Activated naive CD4-positive, alpha-beta T cell treated with anti-CD3 and anti-CD28 coated beads, Interleukin-2, amount 10 ng/mL, durations not matched to agents 7 days and 5 days (primary cell): ENCODE measurements around the gene SMAD1.
A peak's percentile ranks its signal among the peaks of the same experiment; 100 is the strongest.
"Not testable (repeated sequence)": the region's sequence is repeated elsewhere in the genome, so short reads cannot be mapped to it uniquely, and the experiment has no call there.

Experiments used
- CTCF ChIA-PET: fragments of 350-600 bp; sonication (Branson Sonifier 250); formaldehyde crosslinking; loops from one replicate; lab custom pipeline; 2021; ENCODE audit warnings: antibody characterized with exemption; lab: Charles Lee
- DNase-seq: peaks from one replicate; pipeline ENCODE4 v3.0.0-alpha.2; 2020
- H3K27ac Mint-ChIP-seq: one replicate; pipeline ENCODE4 v1.8.0; 2021; ENCODE audit warnings: mild to moderate bottlenecking, moderate library complexity, mixed read lengths
- H3K27me3 Mint-ChIP-seq: one replicate; pipeline ENCODE4 v1.8.0; 2021; ENCODE audit warnings: mild to moderate bottlenecking, mixed read lengths
- H3K36me3 Mint-ChIP-seq: one replicate; pipeline ENCODE4 v1.8.0; 2021; ENCODE audit warnings: mixed read lengths
- H3K4me1 Mint-ChIP-seq: one replicate; pipeline ENCODE4 v1.8.0; 2021; ENCODE audit warnings: mixed read lengths
- H3K4me3 Mint-ChIP-seq: one replicate; pipeline ENCODE4 v1.8.0; 2021; ENCODE audit warnings: mild to moderate bottlenecking, moderate library complexity, mixed read lengths
- H3K9me3 Mint-ChIP-seq: one replicate; pipeline ENCODE4 v1.8.0; 2021; ENCODE audit warnings: mixed read lengths

SMAD1 gene

DNA sequence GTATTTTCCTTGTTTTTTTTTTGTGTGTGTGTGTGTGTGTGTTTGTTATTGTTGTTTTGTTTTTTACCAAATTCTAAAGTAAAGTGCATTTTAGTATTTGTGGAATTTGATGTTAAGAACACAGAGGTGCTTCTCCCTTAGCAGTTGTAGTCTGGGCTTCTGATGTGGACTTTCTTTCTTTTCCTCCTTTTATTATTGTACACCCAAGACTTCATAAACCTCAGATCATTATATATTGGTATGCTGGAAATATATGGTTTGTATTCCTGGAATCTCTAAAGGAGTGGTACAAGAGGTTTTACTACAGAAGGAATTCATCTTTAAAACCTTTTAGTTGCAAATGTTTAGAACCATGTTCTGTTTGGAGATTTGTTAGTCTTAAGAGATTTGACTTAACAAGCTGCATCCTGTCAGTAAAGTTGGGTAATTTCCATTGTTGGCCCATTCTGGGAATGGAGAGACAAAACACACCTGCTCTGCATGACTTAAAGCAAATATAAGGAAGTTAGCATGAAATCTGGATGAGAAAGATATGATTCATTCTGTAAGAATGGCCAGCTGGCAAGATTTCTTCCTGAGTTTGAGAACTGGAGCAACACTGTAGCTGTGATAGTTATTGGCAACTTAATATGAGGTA lies 64.0 kb downstream of the SMAD1 start:
- Mint-ChIP-seq H3K4me3 (no peak overlapping the region), H3K36me3 (no peaks in the 10 kb centered on the region), H3K4me1 (no peaks in the 10 kb centered on the region), H3K27me3 (no peaks in the 10 kb centered on the region), H3K9me3 (no peaks in the 10 kb centered on the region), H3K27ac (no peak overlapping the region)
- CTCF ChIA-PET, result no interaction called here
- no peak for DNase-seq

DNA sequence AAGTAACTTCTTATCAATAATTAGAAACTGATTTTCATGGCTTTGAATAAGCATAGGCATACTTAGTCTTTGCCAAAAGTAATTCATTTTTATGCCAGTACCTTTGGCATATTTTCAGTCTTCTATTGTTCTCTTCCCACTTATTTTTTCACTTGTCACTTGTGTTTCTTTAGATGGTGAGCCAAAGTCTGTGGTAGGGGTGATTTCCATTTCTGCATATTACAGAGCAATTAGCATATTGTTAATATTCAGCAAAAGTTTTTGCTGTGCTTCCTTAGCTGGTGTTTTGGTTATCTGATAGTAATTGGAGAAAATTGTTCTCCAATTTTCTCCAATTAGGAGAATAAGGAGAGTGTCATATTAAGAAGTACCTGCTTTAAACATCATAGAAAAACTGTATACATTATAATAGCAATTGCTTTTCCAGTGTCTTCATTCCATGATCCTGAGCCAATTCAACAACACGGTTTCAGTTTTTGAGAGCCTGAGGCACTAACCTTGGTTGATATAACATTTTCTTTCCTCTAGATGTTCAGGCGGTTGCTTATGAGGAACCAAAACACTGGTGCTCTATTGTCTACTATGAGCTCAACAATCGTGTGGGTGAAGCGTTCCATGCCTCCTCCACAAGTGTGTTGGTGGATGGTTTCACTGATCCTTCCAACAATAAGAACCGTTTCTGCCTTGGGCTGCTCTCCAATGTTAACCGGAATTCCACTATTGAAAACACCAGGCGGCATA lies 64.7 kb downstream of the SMAD1 start:
- H3K9me3 Mint-ChIP-seq, result no peaks in the 10 kb centered on the region
- CTCF ChIA-PET, result interaction anchor here (0.5 kb wide), 1 partner anchor 148 kb away, joined by 3 read pairs; no protein-coding TSS in a partner anchor
- no peak overlapping the region for H3K4me3 Mint-ChIP-seq
- H3K27me3 Mint-ChIP-seq, result no peaks in the 10 kb centered on the region
- H3K36me3 Mint-ChIP-seq, result no peaks in the 10 kb centered on the region
- no peak overlapping the region for H3K27ac Mint-ChIP-seq
- no peaks in the 10 kb centered on the region for H3K4me1 Mint-ChIP-seq
- DNase-seq, result no peak

DNA sequence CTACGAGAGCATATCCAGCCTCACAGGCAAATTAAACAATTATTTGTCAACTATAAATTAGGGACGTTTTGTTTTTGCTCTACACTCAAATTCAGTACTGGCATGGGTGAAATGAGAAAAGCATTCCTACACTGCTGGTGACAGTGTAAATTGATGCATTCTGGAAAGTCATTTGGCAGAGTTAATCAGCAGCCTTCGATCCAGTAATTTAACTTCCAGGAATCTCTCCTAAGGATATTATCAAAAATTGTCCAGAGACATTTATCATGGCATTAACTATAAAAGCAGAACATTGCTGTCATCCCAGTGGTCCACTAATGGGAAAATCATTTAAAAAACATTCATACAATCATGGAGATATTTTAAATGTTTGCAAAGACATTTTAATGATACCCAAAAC lies 70.0 kb downstream of the SMAD1 start:
- no peak overlapping the region for H3K27ac Mint-ChIP-seq
- CTCF ChIA-PET, result no interaction called here
- peaks cover 5% of the 10 kb centered on the region for H3K4me1 Mint-ChIP-seq
- H3K27me3 Mint-ChIP-seq, result no peaks in the 10 kb centered on the region
- no peak overlapping the region for H3K4me3 Mint-ChIP-seq
- H3K9me3 Mint-ChIP-seq, result no peaks in the 10 kb centered on the region
- DNase-seq, result no peak
- no peaks in the 10 kb centered on the region for H3K36me3 Mint-ChIP-seq

DNA sequence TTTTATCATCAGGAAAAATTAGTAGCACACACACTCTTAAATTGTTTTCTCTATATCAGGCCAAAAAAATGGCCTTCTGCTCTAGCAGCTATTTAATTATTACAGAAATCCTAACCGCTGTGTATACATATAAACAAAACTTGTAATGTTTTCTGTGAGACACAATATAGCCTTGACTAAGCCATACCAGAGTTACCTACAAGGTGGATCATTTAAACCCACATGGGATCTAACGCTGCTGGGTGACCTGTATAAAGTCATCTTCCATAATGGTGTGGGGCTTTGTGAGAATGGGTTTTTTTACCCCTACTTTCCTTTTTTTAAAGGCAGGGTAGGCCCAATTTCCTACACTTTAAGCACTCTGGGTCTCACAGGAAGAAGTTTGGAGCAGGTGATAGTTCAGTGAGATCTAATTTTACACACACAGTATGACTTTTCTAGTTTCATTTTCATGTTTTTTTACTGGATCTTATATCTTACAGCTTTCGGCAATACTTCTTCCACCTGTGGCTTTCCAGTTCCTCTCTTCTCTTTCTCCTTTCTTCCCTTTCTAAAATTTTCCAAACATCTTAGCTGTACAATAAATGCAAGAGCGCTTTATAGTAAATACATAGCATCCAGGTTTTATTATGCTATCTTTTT lies 70.6 kb downstream of the SMAD1 start:
- CTCF ChIA-PET, result no interaction called here
- Mint-ChIP-seq H3K4me1 (peaks cover 5% of the 10 kb centered on the region), H3K27ac (peak overlapping the region; percentile 4)

DNA sequence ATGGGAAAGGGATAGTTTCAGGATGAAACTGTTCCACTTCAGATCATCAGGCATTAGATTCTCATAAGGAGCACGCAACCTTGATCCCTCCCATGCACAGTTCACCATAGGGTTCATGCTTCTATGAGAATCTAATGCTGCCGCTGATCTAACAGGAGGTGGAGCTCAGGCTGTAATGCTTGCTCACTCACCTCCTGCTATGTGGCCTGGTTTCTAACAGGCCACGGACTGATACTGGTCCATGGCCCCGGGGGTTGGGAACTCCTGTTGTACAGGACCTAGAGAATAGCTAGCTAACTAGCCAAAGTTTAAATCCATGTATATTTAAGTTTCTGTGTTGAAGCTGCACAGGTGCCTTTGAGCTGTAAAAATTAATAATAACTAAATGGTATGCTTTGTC lies 71.7 kb downstream of the SMAD1 start:
- no peaks in the 10 kb centered on the region for H3K27me3 Mint-ChIP-seq
- H3K9me3 Mint-ChIP-seq, result no peaks in the 10 kb centered on the region
- H3K27ac Mint-ChIP-seq, result no peak overlapping the region
- DNase-seq, result no peak
- H3K4me1 Mint-ChIP-seq, result peaks cover 5% of the 10 kb centered on the region
- H3K36me3 Mint-ChIP-seq, result no peaks in the 10 kb centered on the region
- CTCF ChIA-PET, result interaction anchor here (0.6 kb wide), 1 partner anchor 493 kb away, joined by 3 read pairs; no protein-coding TSS in a partner anchor
- H3K4me3 Mint-ChIP-seq, result no peak overlapping the region

More for the DNA sequence above, 70.6 kb downstream of the SMAD1 start:
- no peak for DNase-seq
- no peaks in the 10 kb centered on the region for H3K27me3 Mint-ChIP-seq
- H3K9me3 Mint-ChIP-seq, result no peaks in the 10 kb centered on the region
- H3K4me3 Mint-ChIP-seq, result no peak overlapping the region
- no peaks in the 10 kb centered on the region for H3K36me3 Mint-ChIP-seq

DNA sequence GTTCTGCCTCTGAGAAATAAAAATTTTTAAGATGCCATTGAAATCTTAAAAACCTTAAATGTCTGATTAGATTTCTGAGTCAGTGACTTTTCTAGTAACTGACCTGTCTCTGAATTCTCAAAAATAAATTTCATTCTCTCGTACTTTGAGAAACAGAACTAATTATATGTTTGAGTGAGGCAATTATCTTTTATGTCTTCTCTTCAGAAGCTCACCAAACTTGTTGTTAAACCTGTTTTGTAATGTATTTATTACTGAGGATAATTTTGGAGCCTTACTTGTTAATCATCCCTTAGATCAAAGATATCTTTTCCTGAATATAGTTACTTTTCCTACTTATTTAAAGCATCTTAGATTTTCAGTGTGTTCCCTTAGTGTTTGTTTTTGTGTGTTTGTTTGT lies 73.0 kb downstream of the SMAD1 start:
- Mint-ChIP-seq H3K27me3 (no peaks in the 10 kb centered on the region), H3K9me3 (no peaks in the 10 kb centered on the region), H3K27ac (no peak overlapping the region), H3K36me3 (no peaks in the 10 kb centered on the region), H3K4me1 (peaks cover 5% of the 10 kb centered on the region), H3K4me3 (no peak overlapping the region)
- DNase-seq, result no peak
- CTCF ChIA-PET, result interaction anchor here (1.4 kb wide), 1 partner anchor 62 kb away, joined by 4 read pairs; no protein-coding TSS in a partner anchor

DNA sequence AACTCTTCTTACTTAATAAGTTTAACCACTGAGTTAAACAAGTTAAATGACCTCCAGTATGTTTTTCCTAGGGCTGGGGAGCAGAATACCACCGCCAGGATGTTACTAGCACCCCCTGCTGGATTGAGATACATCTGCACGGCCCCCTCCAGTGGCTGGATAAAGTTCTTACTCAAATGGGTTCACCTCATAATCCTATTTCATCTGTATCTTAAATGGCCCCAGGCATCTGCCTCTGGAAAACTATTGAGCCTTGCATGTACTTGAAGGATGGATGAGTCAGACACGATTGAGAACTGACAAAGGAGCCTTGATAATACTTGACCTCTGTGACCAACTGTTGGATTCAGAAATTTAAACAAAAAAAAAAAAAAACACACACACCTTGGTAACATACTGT lies 76.1 kb downstream of the SMAD1 start:
- no peaks in the 10 kb centered on the region for H3K27me3 Mint-ChIP-seq
- H3K9me3 Mint-ChIP-seq, result no peaks in the 10 kb centered on the region
- CTCF ChIA-PET, result interaction anchor here (0.8 to 2.4 kb wide), 13 partner anchors 52 to 1384 kb away, joined by 3 to 30 read pairs (median 4); no protein-coding TSS in a partner anchor
- H3K4me1 Mint-ChIP-seq, result no peaks in the 10 kb centered on the region
- no peak overlapping the region for H3K27ac Mint-ChIP-seq
- H3K36me3 Mint-ChIP-seq, result no peaks in the 10 kb centered on the region
- no peak overlapping the region for H3K4me3 Mint-ChIP-seq
- DNase-seq, result peak; percentile 64

DNA sequence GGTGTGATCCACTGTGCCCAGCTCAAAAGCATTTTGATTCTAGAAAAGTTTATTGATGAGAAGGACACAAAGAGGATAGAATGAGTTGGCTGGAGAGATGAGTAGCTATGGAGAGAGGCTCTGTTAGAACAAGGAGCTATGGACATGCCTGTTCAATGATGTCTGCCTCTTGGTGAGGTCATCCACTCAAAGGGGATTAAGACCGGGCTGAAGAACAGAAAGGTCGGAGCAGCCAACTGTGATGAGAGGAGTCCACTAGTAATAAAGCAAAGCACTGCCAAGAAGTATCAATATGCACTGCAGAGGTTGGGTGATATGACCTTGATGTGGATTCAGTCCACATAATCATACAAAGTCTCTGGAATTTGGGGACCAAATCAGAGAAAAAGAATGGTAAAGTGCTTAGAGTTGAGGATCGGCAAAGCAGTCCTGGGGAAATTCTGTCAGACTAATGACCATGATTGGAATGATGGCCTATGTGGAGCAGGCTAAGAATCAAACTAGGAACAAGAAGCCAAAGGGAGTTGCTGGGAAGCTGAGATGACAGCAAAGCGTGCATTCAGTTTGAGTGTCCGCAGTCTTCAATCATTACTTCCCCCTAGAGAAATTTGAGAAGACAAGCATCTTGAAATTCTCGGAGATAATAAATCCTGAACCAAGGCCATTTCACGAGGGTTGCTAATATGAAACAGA lies 81.8 kb downstream of the SMAD1 start:
- no peaks in the 10 kb centered on the region for H3K27me3 Mint-ChIP-seq
- CTCF ChIA-PET, result no interaction called here
- H3K36me3 Mint-ChIP-seq, result no peaks in the 10 kb centered on the region
- no peak for DNase-seq
- no peaks in the 10 kb centered on the region for H3K4me1 Mint-ChIP-seq
- H3K4me3 Mint-ChIP-seq, result no peak overlapping the region
- no peak overlapping the region for H3K27ac Mint-ChIP-seq
- no peaks in the 10 kb centered on the region for H3K9me3 Mint-ChIP-seq

DNA sequence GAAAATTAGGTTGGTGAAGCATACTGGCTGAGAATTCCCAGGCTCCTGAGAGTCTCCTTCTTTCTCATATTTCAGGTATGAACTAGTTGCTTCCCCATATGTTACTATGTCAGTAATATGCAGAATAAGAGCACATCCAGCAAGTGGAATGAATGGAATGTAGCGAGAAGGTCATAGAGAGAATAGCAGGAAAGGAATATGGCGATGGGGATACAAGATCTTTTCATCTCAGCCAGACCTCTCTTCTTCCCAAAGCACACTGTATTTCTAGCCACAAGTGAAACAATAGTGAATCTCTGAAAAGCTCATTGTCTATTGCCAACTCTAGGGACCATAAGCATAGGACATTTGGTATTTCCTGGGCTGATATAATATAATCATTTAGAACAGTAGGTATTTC lies 82.9 kb downstream of the SMAD1 start:
- Mint-ChIP-seq H3K36me3 (no peaks in the 10 kb centered on the region), H3K4me3 (no peak overlapping the region), H3K27me3 (no peaks in the 10 kb centered on the region), H3K27ac (no peak overlapping the region), H3K4me1 (no peaks in the 10 kb centered on the region), H3K9me3 (no peaks in the 10 kb centered on the region)
- DNase-seq, result no peak
- CTCF ChIA-PET, result no interaction called here

DNA sequence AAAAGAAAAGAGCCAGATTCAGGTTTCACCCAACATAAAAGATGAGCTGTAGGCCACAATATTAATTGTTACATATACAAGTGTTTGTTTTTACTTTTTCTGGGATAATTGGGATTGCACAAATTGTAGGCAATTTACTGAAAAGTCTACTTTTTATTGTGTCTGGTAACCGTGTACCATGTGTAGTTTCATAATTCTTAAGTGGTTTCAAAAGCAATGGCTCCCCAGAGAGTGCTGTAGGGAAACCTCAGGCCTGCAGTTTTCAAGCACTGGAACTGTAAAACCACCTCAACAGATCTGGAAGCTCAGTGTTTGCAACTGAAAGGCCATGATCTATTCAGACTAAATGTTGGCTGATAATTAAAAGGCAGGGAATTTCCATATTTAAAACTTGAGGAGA lies 83.7 kb downstream of the SMAD1 start:
- no peaks in the 10 kb centered on the region for H3K4me1 Mint-ChIP-seq
- H3K9me3 Mint-ChIP-seq, result no peaks in the 10 kb centered on the region
- CTCF ChIA-PET, result no interaction called here
- H3K36me3 Mint-ChIP-seq, result no peaks in the 10 kb centered on the region
- no peak for DNase-seq
- no peaks in the 10 kb centered on the region for H3K27me3 Mint-ChIP-seq
- H3K27ac Mint-ChIP-seq, result no peak overlapping the region
- H3K4me3 Mint-ChIP-seq, result no peak overlapping the region

DNA sequence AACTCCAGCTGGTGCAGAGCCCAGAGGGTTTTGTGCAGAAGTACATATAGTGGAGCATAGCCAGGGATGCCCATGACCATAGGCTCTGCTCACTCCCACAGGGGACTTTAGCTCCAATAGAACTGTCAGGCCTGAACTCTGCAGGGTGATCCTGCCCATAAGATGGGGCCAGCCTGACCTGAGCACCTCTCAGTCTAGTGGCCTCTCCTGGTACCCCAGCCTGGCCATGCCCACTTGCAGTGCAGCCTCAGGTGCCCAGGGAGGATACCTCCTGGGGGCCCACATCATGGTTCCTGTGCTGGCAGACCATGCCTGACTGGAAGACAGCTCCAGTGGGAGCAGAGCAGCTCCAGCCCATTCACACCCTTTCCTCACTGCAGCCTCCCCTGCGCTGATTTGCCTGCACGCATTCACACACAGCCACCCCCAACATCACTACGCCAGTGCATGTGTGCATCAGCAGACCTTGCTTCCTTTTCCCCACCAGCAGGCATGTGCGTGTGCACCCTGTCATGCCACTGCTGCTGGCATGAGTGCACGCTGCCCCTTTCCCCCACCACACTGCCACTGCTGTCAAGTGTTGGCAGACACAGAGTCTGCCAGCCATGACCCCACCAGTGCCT lies 84.5 kb downstream of the SMAD1 start:
- H3K4me3 Mint-ChIP-seq, result no peak overlapping the region
- H3K4me1 Mint-ChIP-seq, result no peaks in the 10 kb centered on the region
- H3K27ac Mint-ChIP-seq, result no peak overlapping the region
- H3K9me3 Mint-ChIP-seq, result no peaks in the 10 kb centered on the region
- DNase-seq, result no peak
- CTCF ChIA-PET, result no interaction called here
- no peaks in the 10 kb centered on the region for H3K27me3 Mint-ChIP-seq
- no peaks in the 10 kb centered on the region for H3K36me3 Mint-ChIP-seq

DNA sequence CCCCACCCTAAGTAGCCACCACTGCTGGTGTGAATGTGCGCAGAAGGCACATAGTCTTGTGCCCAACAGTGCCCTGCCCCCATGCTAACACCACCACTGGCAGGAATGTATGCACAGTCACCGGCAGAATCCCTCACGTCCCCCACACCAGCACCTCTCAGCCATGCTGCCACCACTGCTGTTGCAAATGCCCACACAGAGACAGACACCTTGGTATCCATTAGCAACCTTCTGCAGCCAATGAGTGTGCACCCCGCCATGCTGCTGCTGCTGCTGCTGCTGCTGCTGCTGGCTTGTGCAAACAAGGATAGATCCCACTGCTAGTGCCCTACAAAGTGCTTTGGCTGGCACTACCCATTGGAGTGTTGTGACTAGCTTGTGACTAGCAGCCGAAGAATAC lies 85.1 kb downstream of the SMAD1 start:
- H3K27me3 Mint-ChIP-seq, result no peaks in the 10 kb centered on the region
- no peaks in the 10 kb centered on the region for H3K36me3 Mint-ChIP-seq
- CTCF ChIA-PET, result no interaction called here
- H3K4me1 Mint-ChIP-seq, result no peaks in the 10 kb centered on the region
- H3K27ac Mint-ChIP-seq, result no peak overlapping the region
- H3K4me3 Mint-ChIP-seq, result no peak overlapping the region
- H3K9me3 Mint-ChIP-seq, result no peaks in the 10 kb centered on the region
- no peak for DNase-seq

DNA sequence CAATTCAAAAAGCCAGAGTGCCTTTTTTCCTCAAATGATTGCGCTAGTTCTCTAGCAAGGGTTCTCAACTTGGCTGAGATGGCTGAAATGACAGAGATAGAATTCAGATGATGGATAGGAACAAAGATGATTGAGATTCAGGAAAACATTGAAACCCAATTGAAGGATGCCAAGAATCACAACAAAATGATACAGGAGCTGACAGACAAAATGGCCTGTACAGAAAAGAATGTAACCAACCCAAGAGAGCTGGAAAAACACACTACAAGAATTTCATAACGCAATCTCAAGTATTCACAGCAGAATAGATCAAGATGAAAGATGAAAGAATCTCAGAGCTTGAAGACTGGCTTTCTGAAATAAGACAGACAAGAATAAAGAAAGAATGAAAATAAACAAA lies 85.9 kb downstream of the SMAD1 start:
- H3K36me3 Mint-ChIP-seq, result no peaks in the 10 kb centered on the region
- H3K9me3 Mint-ChIP-seq, result peaks cover 6% of the 10 kb centered on the region
- H3K27ac Mint-ChIP-seq, result no peak overlapping the region
- H3K27me3 Mint-ChIP-seq, result no peaks in the 10 kb centered on the region
- CTCF ChIA-PET, result no interaction called here
- DNase-seq, result no peak
- no peak overlapping the region for H3K4me3 Mint-ChIP-seq
- H3K4me1 Mint-ChIP-seq, result no peaks in the 10 kb centered on the region

DNA sequence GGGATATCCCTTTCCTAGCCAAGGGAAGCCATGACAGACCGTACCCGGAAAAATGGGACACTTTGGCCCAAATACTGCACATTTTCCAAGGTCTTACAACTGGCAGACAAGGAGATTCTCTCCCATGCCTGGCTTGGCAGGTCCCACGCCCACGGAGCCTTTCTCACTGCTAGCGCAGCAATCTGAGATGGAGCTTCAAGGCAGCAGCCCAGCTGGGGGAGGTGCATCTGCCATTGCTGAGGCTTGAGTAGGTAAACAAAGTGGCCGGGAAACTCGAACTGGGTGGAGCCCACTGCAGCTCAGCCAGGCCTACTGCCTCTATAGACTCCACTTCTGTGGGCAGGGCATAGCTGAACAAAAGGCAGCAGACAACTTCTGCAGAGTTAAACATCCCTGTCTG lies 92.9 kb downstream of the SMAD1 start:
- H3K27me3 Mint-ChIP-seq, CTCF ChIA-PET, H3K36me3 Mint-ChIP-seq, H3K4me3 Mint-ChIP-seq, H3K4me1 Mint-ChIP-seq, H3K27ac Mint-ChIP-seq, H3K9me3 Mint-ChIP-seq, DNase-seq: not testable (repeated sequence)
